Measurements from ENCODE around the gene SPEG.

- no peak for TF ChIP-seq GATA3 (IDR thresholded peaks at IDR 0.05; ENCODE audit: low read depth, low read length)
- TF ChIP-seq GATA2 (IDR thresholded peaks at IDR 0.05; ENCODE audit: low read depth, low read length), result no peak
These were observed 7.8 kb downstream of the SPEG start for GRCh38 chr2:219442256-219443015.
